Pancreas (tissue), 10 donors: ENCODE data around the gene GPR85. TPM values are rescaled to one million over a fixed set of nuclear protein-coding genes. Genes with fewer than 3 reads are reported as not detected.

ENCODE experiments used
- ATAC-seq, 4 donors: fragments of 200-7000 bp; cut with Tn5 transposase; one replicate each; pipeline versions ENCODE4 v1.8.0 to v1.9.1; 2020; ENCODE audit warnings: mild to moderate bottlenecking in 4 of 4, moderate library complexity in 4 of 4
- DNase-seq, 6 donors: peaks; one replicate each; pipeline ENCODE4 v3.0.0-alpha.2; 2020
- FAIRE-seq: peaks from 2 replicates; lab custom pipeline; 2012; peaks lifted over from hg19 to GRCh38; lab: Jason Lieb, UNC
- H3K27ac ChIP-seq, 4 donors: fragments of 200-600 bp; sonication (generic); 1 replicate in 3 of 4; 2 replicates in 1 of 4; pipeline versions ENCODE4 v1.5.0 to v1.8.0; 2020
- H3K27me3 ChIP-seq, 4 donors: fragments of 200-600 bp; one replicate each; pipeline ENCODE4 v1.8.0; 2021
- H3K36me3 ChIP-seq, 3 donors: fragments of 200-600 bp; sonication (generic) in 1 of 3; one replicate each; pipeline versions ENCODE4 v1.5.0 to v1.8.0; 2020 to 2021
- H3K4me1 ChIP-seq, 3 donors: fragments of 200-600 bp; one replicate each; pipeline ENCODE4 v1.8.0; 2021
- H3K4me3 ChIP-seq, 4 donors: fragments of 200-600 bp; sonication (generic) in 2 of 4; one replicate each; pipeline versions ENCODE4 v1.5.0 to v1.8.0; 2020 to 2021
- H3K9me3 ChIP-seq, 4 donors: fragments of 200-600 bp; one replicate each; pipeline ENCODE4 v1.8.0; 2021
- WGBS, 2 donors: extraction: QIAGEN DNeasy Blood & Tissue Kit; methylation state at CpG; one replicate each; pipeline ENCODE4 v1.1.7; 2013; 5-methylcytosine and 5-hydroxymethylcytosine counted together
- intact Hi-C, 3 donors: fragments of 100-400 bp; cut with DNase I; formaldehyde crosslinking; loops; one replicate each; pipeline versions ENCODE4 v1.11.1 to v1.14.2; 2022
- polyA plus RNA-seq, 2 donors: library from polyadenylated mRNA; stranded (reverse); fragments of 200-250 nt; gene quantifications; one replicate each; pipeline ENCODE4 v1.2.3, GENCODE V29; 2013
- total RNA-seq, 6 donors: library from RNA; stranded (reverse); fragmentation: NEBNext Ultra II Directional in 4 of 6; extraction: Animal tissue kit (Norgen Biotek cat#: 25700) in 4 of 6; gene quantifications; one replicate each; pipeline versions ENCODE4 v1.2.1 to v1.2.4, GENCODE V29; 2021 to 2023
- TF ChIP-seq, protein P1 (sequence below), 4 donors: fragments of 200-600 bp; sonication (generic) in 3 of 4; IDR thresholded peaks; one replicate each; pipeline versions ENCODE4 v1.5.0 to v1.8.0; 2021; ENCODE audit warnings: antibody characterized with exemption in 4 of 4
- donor health status: healthy with polysubstance abuse.
- donor health status: DM: no; HTN: no; CAD: no; lungs with moderate emphysema.
- donor health status: DM: no; HTN: no; CAD: no.
- donor health status: control.
- donor health status: control.
- donor health status: Bipolar disorder and iron deficiency.
- donor health status: DM: yes; HTN: yes; CAD: no.
- donor health status: DM: no; HTN: no; CAD: no.
- donor health status: DM: no; HTN: no; CAD: no.
- donor health status: DM: yes; HTN: yes; CAD: no.

Gene GPR85
- total and polyA plus RNA-seq, 8 donors, result 0.06 to 1.2 (median 0.23) TPM; not detected in 1

DNA sequence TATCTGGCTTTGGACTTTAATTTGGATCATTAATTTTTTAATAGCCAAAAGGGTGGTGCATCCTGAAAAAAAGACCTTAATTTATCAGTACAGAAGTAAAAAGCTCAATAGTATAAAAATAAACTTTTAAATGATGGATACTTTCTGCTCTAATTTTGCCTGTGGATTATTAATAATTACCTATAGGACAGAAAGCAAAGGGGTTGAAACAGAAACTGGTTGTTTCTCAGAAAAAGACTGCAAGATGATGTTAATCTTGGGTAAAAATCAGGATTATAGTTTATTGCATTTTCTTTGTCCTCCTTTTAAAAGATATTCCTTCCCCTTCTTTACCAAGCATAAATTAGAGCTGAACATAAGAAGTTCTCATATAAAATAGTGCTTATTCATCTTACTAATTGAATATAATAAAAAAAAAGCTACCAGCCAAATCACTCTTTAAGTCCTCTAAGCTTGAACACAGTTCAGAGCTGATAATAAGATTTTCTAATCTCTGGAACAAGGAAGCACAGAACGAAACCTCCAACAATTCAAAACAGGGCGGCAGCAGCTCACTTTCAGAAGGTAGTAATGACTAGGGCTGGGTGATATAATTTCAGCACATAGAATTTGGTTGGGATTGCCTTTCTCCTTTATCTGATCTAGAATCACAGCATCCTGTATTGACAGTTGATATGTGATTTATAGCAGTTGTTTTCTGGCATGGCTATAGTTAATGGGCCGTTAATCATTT lies 8.1 kb upstream of the GPR85 start:
- intact Hi-C loops, result no loop called here
- Histone ChIP-seq H3K4me3 (no peak overlapping the region), H3K36me3 (no peaks in the 10 kb centered on the region), H3K4me1 (peaks cover 0 to 8% (median 0%) of the 10 kb centered on the region in 3 donors), H3K27me3 (no peaks in the 10 kb centered on the region), H3K9me3 (no peaks in the 10 kb centered on the region), H3K27ac (no peak overlapping the region)
- TF ChIP-seq, protein P1, sequence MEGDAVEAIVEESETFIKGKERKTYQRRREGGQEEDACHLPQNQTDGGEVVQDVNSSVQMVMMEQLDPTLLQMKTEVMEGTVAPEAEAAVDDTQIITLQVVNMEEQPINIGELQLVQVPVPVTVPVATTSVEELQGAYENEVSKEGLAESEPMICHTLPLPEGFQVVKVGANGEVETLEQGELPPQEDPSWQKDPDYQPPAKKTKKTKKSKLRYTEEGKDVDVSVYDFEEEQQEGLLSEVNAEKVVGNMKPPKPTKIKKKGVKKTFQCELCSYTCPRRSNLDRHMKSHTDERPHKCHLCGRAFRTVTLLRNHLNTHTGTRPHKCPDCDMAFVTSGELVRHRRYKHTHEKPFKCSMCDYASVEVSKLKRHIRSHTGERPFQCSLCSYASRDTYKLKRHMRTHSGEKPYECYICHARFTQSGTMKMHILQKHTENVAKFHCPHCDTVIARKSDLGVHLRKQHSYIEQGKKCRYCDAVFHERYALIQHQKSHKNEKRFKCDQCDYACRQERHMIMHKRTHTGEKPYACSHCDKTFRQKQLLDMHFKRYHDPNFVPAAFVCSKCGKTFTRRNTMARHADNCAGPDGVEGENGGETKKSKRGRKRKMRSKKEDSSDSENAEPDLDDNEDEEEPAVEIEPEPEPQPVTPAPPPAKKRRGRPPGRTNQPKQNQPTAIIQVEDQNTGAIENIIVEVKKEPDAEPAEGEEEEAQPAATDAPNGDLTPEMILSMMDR (IDR thresholded peaks at IDR 0.05), result no peak
- DNase-seq, result no peak
- WGBS, 2 donors, result 75 to 79% methylated on average over 3 of the region's 3 CpGs
- FAIRE-seq, result no peak
- ATAC-seq, result no peak

DNA sequence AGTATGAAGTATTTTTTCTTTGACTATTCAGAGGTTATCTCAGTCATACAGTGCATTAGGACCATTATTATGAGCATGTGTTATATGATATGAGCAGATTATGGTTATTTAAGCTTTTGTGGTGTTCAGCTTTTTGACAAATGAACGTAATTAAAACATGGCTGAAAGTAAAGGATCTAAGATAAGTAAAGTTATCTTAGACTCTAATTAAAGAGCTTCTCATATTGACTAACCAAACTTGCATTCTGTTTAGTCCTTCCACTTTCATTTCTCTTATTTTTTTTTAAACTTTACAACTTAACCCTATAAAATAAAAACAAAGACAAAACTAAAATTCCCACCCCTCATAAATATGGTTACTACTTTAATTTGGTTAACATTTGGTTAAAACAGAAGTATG lies 6.9 kb upstream of the GPR85 start:
- no peak for ATAC-seq
- no peak for FAIRE-seq

DNA sequence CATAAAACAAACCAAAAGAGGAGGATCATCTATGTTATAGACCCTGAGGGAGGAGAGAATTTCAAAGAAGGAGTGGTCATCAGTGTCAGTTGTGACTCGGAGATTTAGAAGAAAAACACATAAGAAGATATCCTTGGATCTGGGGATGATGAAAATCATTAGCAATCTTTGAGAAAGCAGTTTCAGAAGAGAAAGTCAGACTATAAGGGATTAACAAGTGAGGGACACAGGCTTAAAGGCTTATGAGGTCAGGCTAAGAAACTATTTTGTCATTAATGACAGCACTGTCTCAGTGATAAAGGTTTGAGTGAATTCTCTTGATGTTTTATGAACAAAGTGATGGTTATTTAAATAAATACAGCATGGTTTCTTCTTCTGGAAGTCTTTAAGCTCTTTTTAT lies 6.1 kb upstream of the GPR85 start:
- Histone ChIP-seq H3K4me3 (no peak overlapping the region), H3K27me3 (no peaks in the 10 kb centered on the region), H3K4me1 (no peaks in the 10 kb centered on the region), H3K27ac (no peak overlapping the region), H3K36me3 (no peaks in the 10 kb centered on the region), H3K9me3 (no peaks in the 10 kb centered on the region)
- FAIRE-seq, result no peak
- no peak for DNase-seq
- intact Hi-C loops, result no loop called here
- WGBS, 2 donors, result 63 to 84% methylated on average over 1 of the region's 1 CpG
- ATAC-seq, result no peak
- TF ChIP-seq, protein P1 (IDR thresholded peaks at IDR 0.05), result no peak

More for the DNA sequence above, 6.9 kb upstream of the GPR85 start:
- TF ChIP-seq, protein P1 (IDR thresholded peaks at IDR 0.05), result no peak
- Histone ChIP-seq H3K4me3 (no peak overlapping the region), H3K9me3 (no peaks in the 10 kb centered on the region), H3K27me3 (no peaks in the 10 kb centered on the region), H3K4me1 (no peaks in the 10 kb centered on the region), H3K27ac (no peak overlapping the region), H3K36me3 (no peaks in the 10 kb centered on the region)
- no peak for DNase-seq
- WGBS, 2 donors, result 71 to 90% methylated on average over 1 of the region's 1 CpG
- intact Hi-C loops, result no loop called here

DNA sequence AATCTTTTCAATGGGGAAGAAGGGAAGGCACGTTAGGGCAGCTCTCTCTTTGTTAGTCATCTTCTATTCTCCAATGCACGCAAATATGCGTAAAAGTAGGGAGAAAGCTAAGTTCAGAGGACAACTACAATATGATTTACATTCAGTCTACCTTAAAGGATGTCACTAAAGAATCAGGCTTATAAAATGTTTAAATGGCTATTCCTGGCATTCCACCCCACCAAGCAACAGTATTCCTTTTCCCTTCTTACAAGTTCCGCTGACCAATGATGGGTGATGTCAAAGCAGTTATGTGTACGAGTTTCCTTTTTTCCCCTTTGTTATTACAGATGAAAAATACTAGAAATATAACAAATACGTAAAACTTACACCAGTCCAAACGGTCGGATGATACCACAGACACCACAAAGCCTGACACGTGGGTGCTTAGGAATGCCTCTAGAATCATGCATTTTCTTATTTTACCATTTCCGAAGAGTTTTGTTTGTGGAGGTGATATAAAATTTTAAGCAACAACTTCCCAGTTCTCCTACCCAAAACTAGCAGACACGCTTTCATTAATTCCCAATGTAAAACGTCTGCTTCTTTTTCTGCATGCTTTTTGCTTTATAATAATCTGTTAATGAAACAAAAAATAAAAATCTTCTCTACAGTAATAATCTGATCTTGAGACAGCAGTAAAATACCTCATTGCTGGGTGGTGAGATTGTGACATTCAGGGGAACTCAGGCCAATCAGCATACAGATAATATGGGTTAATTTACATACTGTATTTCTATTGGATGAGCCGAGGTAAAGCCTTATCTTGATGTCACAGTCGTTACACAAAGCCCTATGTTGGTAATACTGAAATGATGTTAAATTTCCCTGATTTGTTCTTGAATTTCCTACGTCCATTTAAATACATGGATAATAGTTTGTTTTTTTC lies 708 bp upstream of the GPR85 start:
- no peaks in the 10 kb centered on the region for H3K36me3 ChIP-seq
- 55 to 68% methylated on average over 15 of the region's 15 CpGs for WGBS, 2 donors
- TF ChIP-seq, protein P1 (IDR thresholded peaks at IDR 0.05), result no peak
- ATAC-seq (peak in 3 of 4 donors; percentile 69 to 73 (median 70)), FAIRE-seq (no peak), DNase-seq (no peak)
- intact Hi-C loops, result no loop called here
- no peak overlapping the region for H3K27ac ChIP-seq
- H3K27me3 ChIP-seq, result no peaks in the 10 kb centered on the region
- H3K4me3 ChIP-seq, result peak overlapping the region in 1 of 4 donors; percentile 48
- no peaks in the 10 kb centered on the region for H3K4me1 ChIP-seq
- no peaks in the 10 kb centered on the region for H3K9me3 ChIP-seq
